Measurements from ENCODE around the gene DENND5B.
"Not testable (repeated sequence)": the region's sequence is repeated elsewhere in the genome, so short reads cannot be mapped to it uniquely, and the experiment has no call there.

The DENND5B gene

DNA sequence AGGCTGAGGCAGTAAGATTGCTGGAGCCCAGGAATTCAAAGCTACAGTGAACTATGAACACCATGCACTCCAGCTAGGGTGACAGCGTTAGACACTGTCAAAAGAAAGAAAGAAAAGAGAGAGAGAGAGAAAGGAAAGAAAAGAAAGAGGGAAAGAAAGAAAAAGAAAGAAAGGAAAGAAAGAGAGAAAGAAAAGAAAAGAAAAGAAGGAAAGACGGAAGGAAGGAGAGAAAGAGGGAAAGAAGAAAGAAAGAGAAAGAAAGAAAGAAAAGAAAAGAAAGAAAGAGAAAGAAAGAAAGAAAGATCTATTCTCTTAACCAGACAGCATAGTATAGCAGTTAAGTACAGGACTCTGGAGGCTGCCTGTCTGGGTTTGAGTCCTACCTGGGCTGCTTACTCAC lies 21.9 kb upstream of the DENND5B start:
- DNase-seq (ENCODE audit: low read depth in 1 of 2, low spot score in 1 of 2): no peak

GRCh38 chr12:31608299-31608698 lies 17.4 kb upstream of the DENND5B start:
- in situ Hi-C loops (cut with HindIII; ENCODE audit: low pct_unique_long_range_greater_than_20kb, low sequenced_read_pairs); DNase-seq (ENCODE audit: low read depth in 1 of 2, low spot score in 1 of 2): not testable (repeated sequence)

More for the DNA sequence above, 21.9 kb upstream of the DENND5B start:
- TF ChIP-seq JUND (IDR thresholded peaks at IDR 0.05; ENCODE audit: low read depth): no peak
- in situ Hi-C loops (cut with HindIII; ENCODE audit: low pct_unique_long_range_greater_than_20kb, low sequenced_read_pairs): no loop called here

- TF ChIP-seq JUND (IDR thresholded peaks at IDR 0.05; ENCODE audit: low read depth): no peak
- DNase-seq (ENCODE audit: low read depth in 1 of 2, low spot score in 1 of 2): no peak
- in situ Hi-C loops (cut with HindIII; ENCODE audit: low pct_unique_long_range_greater_than_20kb, low sequenced_read_pairs): no loop called here
Measured at GRCh38 chr12:31605531-31605930, 14.6 kb upstream of the DENND5B start.

DNA sequence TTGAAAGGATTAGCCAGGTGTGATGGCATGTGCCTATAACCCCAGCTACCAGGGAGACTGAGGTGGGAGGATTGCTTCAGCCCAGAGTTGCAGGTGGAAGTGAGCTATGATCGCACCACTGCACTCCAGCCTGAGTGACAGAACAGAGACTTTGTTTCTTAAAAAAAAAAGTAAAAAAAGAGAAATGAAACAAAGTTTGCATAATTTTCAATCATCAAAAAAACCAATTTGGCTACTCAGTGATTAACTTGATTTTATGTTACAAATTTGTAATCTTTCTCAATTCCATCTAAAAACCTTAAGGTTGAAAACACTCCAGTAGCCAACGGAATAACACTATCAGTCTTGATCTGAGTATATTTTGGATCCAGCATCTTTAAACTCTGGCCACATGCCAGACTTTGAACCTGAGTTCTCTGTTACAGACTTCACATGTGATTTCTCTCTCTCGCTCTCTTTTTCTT lies 12.6 kb upstream of the DENND5B start:
- DNase-seq (ENCODE audit: low read depth in 1 of 2, low spot score in 1 of 2): peak in 1 of 2 experiments; percentile 10
- TF ChIP-seq JUND (IDR thresholded peaks at IDR 0.05; ENCODE audit: low read depth): no peak
- in situ Hi-C loops (cut with HindIII; ENCODE audit: low pct_unique_long_range_greater_than_20kb, low sequenced_read_pairs): no loop called here

DNA sequence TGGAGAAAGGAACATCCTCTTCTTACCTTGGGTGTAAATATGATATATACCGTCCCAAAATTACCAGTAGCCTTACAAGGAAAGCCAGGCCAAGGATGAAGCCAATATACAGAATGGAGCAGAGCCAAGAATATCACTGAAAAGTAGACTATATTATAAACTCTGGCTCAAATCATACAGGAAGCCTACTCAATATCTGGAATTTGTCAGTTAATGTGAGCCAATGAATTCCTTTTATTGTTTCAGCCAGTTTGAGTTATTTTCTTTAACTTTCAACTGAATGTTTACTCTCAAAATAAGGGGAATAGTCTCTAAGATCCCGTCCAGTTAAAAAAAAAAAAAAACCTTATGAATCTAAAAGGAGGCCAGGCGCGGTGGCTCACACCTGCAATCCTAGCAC lies 9.8 kb upstream of the DENND5B start:
- no peak for DNase-seq (ENCODE audit: low read depth in 1 of 2, low spot score in 1 of 2)
- no peak for TF ChIP-seq JUND (IDR thresholded peaks at IDR 0.05; ENCODE audit: low read depth)
- in situ Hi-C loops (cut with HindIII; ENCODE audit: low pct_unique_long_range_greater_than_20kb, low sequenced_read_pairs): no loop called here

- in situ Hi-C loops (cut with HindIII; ENCODE audit: low pct_unique_long_range_greater_than_20kb, low sequenced_read_pairs): no loop called here
- TF ChIP-seq JUND (IDR thresholded peaks at IDR 0.05; ENCODE audit: low read depth): no peak
- no peak for DNase-seq (ENCODE audit: low read depth in 1 of 2, low spot score in 1 of 2)
Measured at GRCh38 chr12:31600252-31600651, 9.3 kb upstream of the DENND5B start.

- no peak for TF ChIP-seq JUND (IDR thresholded peaks at IDR 0.05; ENCODE audit: low read depth)
- no peak for DNase-seq (ENCODE audit: low read depth in 1 of 2, low spot score in 1 of 2)
- in situ Hi-C loops (cut with HindIII; ENCODE audit: low pct_unique_long_range_greater_than_20kb, low sequenced_read_pairs): no loop called here
Measured at GRCh38 chr12:31599053-31599452, 8.1 kb upstream of the DENND5B start.

- TF ChIP-seq JUND (IDR thresholded peaks at IDR 0.05; ENCODE audit: low read depth): no peak
- in situ Hi-C loops (cut with HindIII; ENCODE audit: low pct_unique_long_range_greater_than_20kb, low sequenced_read_pairs): no loop called here
Measured at GRCh38 chr12:31597066-31597465, 6.1 kb upstream of the DENND5B start.

GRCh38 chr12:31594681-31595080 lies 3.7 kb upstream of the DENND5B start:
- no peak for DNase-seq (ENCODE audit: low read depth in 1 of 2, low spot score in 1 of 2)
- in situ Hi-C loops (cut with HindIII; ENCODE audit: low pct_unique_long_range_greater_than_20kb, low sequenced_read_pairs): no loop called here
- no peak for TF ChIP-seq JUND (IDR thresholded peaks at IDR 0.05; ENCODE audit: low read depth)

More at GRCh38 chr12:31597066-31597465, 6.1 kb upstream of the DENND5B start:
- DNase-seq (ENCODE audit: low read depth in 1 of 2, low spot score in 1 of 2): no peak

DNA sequence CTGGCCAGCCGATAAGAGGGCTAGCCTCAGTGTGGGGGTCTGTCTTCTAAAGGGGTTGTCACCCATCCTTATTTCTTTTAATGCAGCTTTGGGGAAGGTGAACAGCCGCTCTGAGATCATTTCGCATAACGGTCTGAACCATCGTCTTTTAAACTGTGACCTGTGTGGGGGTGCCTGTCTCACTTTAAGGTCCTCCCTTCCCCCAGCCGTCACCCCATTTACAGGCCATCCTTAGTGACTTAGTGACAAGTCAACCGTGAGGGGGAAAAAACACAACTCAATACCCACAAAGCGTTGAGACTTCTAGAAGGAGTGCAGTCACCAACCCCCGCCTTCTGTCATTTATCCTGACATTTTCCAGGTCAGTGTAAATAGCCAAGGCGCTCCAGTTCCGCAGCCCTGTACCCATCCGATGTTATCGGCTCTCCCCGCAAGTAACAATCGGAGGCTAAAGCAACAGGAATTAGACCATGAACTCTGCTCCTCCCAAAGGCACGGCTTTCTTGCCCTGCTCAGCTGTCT lies 505 bp upstream of the DENND5B start:
- TF ChIP-seq JUND (IDR thresholded peaks at IDR 0.05; ENCODE audit: low read depth): no peak
- peak; percentile 12 to 13 for DNase-seq (ENCODE audit: low read depth in 1 of 2, low spot score in 1 of 2)
- in situ Hi-C loops (cut with HindIII; ENCODE audit: low pct_unique_long_range_greater_than_20kb, low sequenced_read_pairs): no loop called here

- no peak for TF ChIP-seq JUND (IDR thresholded peaks at IDR 0.05; ENCODE audit: low read depth)
- peak; percentile 60 to 70 for DNase-seq (ENCODE audit: low read depth in 1 of 2, low spot score in 1 of 2)
- in situ Hi-C loops (cut with HindIII; ENCODE audit: low pct_unique_long_range_greater_than_20kb, low sequenced_read_pairs): no loop called here
Measured at GRCh38 chr12:31589904-31590641, 863 bp downstream of the DENND5B start.

DNA sequence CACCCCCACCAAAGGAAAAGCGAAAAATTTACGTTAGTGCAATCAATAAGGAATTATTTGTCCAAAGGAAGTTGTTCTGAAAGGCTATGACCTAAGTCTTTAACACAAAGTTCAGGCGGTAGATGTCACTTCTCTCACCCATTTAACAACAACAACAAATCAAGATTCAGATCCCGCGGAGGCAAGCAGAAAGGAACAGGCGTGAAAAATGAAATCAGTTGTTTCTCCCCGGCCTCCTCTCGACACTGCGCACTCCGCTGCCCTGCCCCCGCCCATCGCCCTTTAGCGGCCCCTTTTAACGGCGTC lies 1.4 kb downstream of the DENND5B start:
- no peak for DNase-seq (ENCODE audit: low read depth in 1 of 2, low spot score in 1 of 2)
- TF ChIP-seq JUND (IDR thresholded peaks at IDR 0.05; ENCODE audit: low read depth): no peak
- in situ Hi-C loops (cut with HindIII; ENCODE audit: low pct_unique_long_range_greater_than_20kb, low sequenced_read_pairs): no loop called here

DNA sequence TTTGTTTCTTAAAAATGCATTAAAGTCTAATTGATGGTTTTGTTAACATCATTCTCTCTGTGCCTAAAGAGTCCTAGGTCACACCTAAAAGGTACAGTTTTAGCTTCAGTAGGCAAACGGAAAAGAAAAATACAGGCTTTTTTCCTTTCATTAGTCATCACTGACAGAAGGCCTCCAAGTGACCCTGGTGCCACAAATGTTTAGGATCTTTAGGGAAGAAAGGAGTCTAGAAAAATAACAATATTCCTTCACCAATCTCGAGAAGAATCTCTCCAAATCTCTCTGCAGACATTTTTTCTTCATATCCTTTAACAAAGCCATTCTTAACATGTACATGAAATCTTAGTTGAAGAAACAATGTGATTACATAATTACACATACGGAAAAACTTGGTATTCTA lies 2.0 kb downstream of the DENND5B start:
- in situ Hi-C loops (cut with HindIII; ENCODE audit: low pct_unique_long_range_greater_than_20kb, low sequenced_read_pairs): no loop called here
- no peak for TF ChIP-seq JUND (IDR thresholded peaks at IDR 0.05; ENCODE audit: low read depth)
- no peak for DNase-seq (ENCODE audit: low read depth in 1 of 2, low spot score in 1 of 2)

- no peak for DNase-seq (ENCODE audit: low read depth in 1 of 2, low spot score in 1 of 2)
- no peak for TF ChIP-seq JUND (IDR thresholded peaks at IDR 0.05; ENCODE audit: low read depth)
- in situ Hi-C loops (cut with HindIII; ENCODE audit: low pct_unique_long_range_greater_than_20kb, low sequenced_read_pairs): no loop called here
Measured at GRCh38 chr12:31586728-31587127, 4.2 kb downstream of the DENND5B start.
